D721Med (cell line): Measurements from ENCODE around the gene RGP1.

Source experiments
- DNase-seq: peaks from one replicate; pipeline ENCODE4 v3.0.0; 2011; ENCODE audit warnings: low spot score; ENCODE audit not compliant: insufficient read length
- FAIRE-seq: peaks from 2 replicates; lab custom pipeline; 2011; peaks lifted over from hg19 to GRCh38; lab: Jason Lieb, UNC
- TF ChIP-seq, protein P1 (sequence below): IDR thresholded peaks from 2 replicates; pipeline ENCODE4 v1.5.1; 2012; ENCODE audit warnings: mild to moderate bottlenecking, control low read depth; ENCODE audit not compliant: insufficient read depth; ENCODE audit errors: missing control alignments

Gene RGP1

DNA sequence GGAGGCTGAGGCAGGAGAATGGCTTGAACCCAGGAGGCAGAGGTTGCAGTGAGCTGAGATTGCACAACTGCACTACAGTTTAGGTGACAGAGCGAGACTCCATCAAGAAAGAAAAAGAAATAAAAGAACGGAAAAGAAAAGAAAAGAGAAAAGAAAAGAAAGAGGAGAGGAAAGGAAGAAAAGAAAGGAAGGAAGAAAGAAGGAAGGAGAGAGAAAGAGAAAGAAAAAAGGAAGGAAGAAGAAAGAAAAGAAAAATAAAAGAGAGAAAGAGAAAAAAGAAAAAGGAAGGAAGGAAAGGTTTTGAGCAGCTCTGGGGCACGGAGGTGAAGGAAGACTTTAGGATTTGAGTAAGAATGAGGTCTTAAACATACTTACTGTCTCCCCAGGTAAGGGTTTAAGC lies 35.5 kb upstream of the RGP1 start:
- TF ChIP-seq, protein P1, sequence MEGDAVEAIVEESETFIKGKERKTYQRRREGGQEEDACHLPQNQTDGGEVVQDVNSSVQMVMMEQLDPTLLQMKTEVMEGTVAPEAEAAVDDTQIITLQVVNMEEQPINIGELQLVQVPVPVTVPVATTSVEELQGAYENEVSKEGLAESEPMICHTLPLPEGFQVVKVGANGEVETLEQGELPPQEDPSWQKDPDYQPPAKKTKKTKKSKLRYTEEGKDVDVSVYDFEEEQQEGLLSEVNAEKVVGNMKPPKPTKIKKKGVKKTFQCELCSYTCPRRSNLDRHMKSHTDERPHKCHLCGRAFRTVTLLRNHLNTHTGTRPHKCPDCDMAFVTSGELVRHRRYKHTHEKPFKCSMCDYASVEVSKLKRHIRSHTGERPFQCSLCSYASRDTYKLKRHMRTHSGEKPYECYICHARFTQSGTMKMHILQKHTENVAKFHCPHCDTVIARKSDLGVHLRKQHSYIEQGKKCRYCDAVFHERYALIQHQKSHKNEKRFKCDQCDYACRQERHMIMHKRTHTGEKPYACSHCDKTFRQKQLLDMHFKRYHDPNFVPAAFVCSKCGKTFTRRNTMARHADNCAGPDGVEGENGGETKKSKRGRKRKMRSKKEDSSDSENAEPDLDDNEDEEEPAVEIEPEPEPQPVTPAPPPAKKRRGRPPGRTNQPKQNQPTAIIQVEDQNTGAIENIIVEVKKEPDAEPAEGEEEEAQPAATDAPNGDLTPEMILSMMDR = no peak
- no peak for FAIRE-seq

DNA sequence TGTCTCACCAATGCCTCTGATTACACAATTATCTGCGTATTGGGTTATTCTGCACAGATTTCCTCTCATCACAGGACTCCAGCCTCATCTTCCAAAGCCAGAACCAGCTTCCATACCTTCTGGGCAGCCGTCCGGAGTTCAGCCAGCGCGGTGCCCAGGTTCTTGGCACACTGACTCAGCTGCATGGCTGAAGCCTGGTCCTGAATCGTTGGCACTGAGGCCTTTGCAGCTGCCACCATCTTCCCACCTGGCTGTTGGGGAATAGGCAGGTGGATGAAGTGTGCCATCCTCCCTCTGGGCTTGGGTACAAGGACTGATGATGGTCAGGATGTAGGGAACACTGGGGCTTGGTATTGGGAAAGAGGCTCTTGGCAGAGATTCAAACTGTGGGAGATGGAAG lies 35.0 kb upstream of the RGP1 start:
- no peak for FAIRE-seq
- no peak for DNase-seq
- TF ChIP-seq, protein P1 = no peak

More for the DNA sequence above, 35.5 kb upstream of the RGP1 start:
- DNase-seq = no peak

DNA sequence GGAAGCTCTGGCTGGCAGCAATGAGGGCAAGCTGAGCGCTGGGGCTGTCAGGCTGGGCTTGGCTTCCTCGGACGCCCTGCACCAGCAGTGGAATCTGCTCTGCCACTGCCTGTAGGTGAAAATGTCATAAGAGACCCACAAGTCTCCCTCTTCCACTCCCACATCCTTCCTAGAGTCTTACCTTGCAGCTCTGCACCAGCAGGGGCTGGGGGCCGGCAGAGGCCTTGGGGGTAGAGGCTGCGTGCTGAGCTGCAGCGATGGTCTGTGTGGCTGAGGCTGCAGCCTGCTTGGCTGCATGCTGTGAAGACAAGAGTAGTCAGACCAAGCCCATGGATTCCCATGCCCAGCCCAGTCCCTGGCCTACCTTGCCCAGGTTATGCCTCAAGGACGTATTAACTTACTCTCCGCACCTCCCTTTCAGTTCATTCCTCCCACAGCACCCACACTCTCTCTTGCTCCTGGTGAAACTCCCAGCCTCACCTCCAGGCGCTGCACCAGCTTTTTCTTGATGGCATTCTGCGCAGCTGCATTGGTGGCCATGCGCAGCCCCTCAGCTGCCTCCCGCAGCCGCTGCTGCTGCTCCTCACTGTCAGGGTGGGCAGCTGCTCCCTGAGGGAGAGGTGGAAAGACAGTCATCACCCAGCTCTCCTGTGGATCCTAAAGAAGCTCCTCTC lies 34.4 kb upstream of the RGP1 start:
- TF ChIP-seq, protein P1 = no peak
- FAIRE-seq (no peak), DNase-seq (no peak)

DNA sequence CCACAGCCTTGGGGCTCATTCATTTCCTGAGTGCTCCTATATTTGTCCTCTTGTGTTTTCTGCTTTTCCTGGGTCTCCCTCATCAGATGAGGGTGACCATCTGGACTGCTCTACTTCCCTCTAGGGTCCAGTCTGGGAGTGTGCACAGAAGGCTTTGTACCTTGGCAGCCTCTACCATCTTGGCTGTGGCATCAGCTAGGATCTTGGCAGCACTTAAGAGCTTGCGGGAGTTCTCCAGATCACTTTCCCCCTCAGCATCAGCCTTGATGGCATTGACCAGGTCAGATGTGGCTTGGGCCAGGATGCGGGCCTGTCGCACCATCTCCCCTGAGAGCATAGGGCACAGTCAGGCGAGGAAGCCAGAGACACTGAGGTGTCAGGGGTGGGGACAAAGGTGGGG lies 32.9 kb upstream of the RGP1 start:
- TF ChIP-seq, protein P1 = no peak
- FAIRE-seq (no peak), DNase-seq (no peak)

DNA sequence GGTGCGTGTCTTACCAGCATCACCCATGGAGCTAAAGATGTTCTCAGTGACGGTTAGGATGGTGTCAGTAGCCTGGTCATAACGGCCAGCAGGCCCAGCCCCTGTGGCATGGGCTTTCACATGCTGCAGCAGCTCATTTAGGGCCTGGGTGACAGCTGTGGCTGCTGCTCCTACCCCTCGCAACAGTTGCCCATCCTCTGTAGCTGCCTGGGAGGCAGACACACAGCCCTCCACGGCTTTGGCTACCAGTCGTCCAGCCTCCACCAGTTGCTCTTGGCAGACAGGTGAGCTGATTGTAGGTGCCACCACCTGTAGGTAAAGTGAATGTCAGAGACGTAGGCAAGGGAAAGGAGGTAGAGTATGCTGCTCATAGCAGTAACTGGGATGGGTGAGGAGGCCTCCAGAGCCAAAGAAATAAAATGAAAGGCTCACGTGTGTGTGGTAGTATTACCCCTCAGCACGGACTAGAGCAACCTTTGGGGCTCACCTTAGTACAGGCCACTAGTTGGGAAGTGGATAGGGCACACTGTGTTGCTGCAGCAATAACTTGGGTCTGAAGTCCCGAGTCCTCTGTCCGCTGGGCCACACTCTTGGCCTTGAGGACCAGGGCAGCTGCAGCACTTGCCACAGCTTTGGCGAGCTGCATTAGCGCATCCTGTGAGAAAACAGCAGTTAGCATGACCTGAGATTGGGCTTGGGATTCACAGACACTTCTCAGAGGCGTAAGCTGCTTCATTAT lies 31.8 kb upstream of the RGP1 start:
- DNase-seq = no peak
- FAIRE-seq = no peak

DNA sequence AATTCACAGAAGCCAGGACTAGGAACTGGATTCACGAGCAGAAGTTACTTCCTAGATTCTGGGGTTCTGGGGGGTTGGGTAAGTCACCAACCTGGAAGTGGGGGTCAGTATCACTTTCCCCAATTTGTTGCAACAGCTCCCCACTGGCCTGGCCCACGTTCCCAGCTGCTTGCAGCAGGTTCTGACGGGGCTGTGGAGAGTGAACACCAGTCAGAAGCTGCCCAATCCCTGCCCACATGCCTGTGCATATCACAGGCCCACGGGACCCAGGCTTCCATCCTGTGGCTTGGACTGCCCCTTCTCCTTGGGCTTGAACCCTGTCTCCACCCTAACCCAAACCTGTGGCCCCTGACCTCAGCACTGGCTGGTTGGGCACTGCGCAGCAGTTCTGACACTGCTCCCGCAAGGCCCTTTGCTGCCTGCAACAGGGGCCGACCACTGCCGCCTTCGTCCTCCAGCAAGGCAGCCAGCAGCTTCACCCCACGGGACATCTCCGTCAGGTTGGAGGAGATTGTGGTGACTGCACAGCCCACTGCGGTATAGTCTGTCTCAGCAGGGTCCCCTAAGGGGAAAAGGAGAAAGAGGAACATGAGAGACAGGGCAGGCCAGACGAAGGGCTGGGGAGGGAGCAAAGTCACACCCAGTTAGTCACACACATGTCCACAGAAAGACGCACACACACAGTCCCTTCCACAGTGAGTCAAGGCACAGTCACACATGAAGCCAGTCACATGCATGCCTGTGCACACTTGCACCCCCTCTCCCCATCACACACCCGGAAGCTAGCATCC lies 30.2 kb upstream of the RGP1 start:
- FAIRE-seq = no peak
- TF ChIP-seq, protein P1 = no peak
- DNase-seq = no peak

More for the DNA sequence above, 31.8 kb upstream of the RGP1 start:
- TF ChIP-seq, protein P1 = no peak

DNA sequence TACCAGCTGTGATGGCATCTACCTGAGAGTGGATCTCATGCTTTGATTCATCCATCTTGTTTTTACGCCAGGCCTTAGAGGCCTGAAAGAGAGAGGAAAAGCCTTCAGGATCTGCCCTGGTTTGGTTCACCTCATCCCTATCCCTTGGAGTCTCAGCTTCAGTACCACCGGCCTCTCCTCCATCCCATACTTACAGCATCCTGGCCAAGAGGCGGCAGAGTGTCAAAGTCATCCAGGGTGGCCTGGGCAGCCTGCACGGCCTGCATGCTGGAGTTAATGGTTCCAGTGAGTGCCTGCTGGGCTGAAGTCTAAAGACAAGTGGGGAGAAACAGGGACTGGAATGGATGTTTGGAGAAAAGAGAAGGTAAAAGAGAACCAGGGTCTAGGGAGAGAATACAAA lies 29.5 kb upstream of the RGP1 start:
- DNase-seq (no peak), FAIRE-seq (no peak)
- TF ChIP-seq, protein P1 = no peak
